HG02610 (cell line): ENCODE measurements around the gene QRICH2.
"Not testable (repeated sequence)": the region's sequence is repeated elsewhere in the genome, so short reads cannot be mapped to it uniquely, and the experiment has no call there.

ENCODE experiments used
- ATAC-seq: cut with Tn5 transposase; IDR thresholded peaks from one replicate; pipeline ENCODE4 v1.9.1; 2021; ENCODE audit warnings: mild to moderate bottlenecking, moderate library complexity; ENCODE audit not compliant: unreplicated experiment

QRICH2 gene

GRCh38 chr17:76233588-76234353 is 74.3 kb downstream of the QRICH2 start:
- no peak for ATAC-seq

GRCh38 chr17:76232342-76232741 is 75.7 kb downstream of the QRICH2 start:
- ATAC-seq = no peak

- ATAC-seq = not testable (repeated sequence)
Observed at GRCh38 chr17:76226749-76227148, 81.3 kb downstream of the QRICH2 start.

GRCh38 chr17:76225373-76226086 is 82.5 kb downstream of the QRICH2 start:
- ATAC-seq = not testable (repeated sequence)
